NT2/D1 (cell line): ENCODE results near the gene CROCC2.

Source experiments
- DNase-seq: peaks from one replicate; pipeline ENCODE4 v3.0.0-alpha.2; 2011; ENCODE audit warnings: low read depth, low spot score
- H3K27me3 ChIP-seq: 2 replicates; pipeline ENCODE4 v1.6.0; 2011; ENCODE audit warnings: mild to moderate bottlenecking; ENCODE audit not compliant: insufficient read length, insufficient read depth
- H3K36me3 ChIP-seq: 2 replicates; pipeline ENCODE4 v1.6.1; 2011; ENCODE audit warnings: mild to moderate bottlenecking, low read length, mixed read lengths; ENCODE audit not compliant: insufficient read depth, insufficient read length
- H3K4me1 ChIP-seq: 2 replicates; pipeline ENCODE4 v1.5.1; 2011; ENCODE audit not compliant: insufficient read depth, insufficient read length
- H3K4me3 ChIP-seq: 2 replicates; pipeline ENCODE4 v1.5.1; 2011; ENCODE audit warnings: low read depth; ENCODE audit not compliant: insufficient read length
- H3K9ac ChIP-seq: 2 replicates; pipeline ENCODE4 v1.6.0; 2011; ENCODE audit warnings: low read depth; ENCODE audit not compliant: insufficient read length
- H3K9me3 ChIP-seq: 2 replicates; pipeline ENCODE4 v1.5.1; 2011; ENCODE audit warnings: mild to moderate bottlenecking, low read length; ENCODE audit not compliant: insufficient read depth
- SUZ12 ChIP-seq: IDR thresholded peaks from 2 replicates; pipeline ENCODE4 v1.6.1; 2011; ENCODE audit not compliant: insufficient read length, insufficient read depth; ENCODE audit errors: extremely low read depth
- YY1 ChIP-seq: IDR thresholded peaks from 2 replicates; pipeline ENCODE4 v1.6.1; 2011; ENCODE audit not compliant: insufficient read length, insufficient read depth
- ZNF274 ChIP-seq: IDR thresholded peaks from 2 replicates; pipeline ENCODE4 v1.6.1; 2011; ENCODE audit warnings: mild to moderate bottlenecking, low read depth, low read length

CROCC2 gene

DNA sequence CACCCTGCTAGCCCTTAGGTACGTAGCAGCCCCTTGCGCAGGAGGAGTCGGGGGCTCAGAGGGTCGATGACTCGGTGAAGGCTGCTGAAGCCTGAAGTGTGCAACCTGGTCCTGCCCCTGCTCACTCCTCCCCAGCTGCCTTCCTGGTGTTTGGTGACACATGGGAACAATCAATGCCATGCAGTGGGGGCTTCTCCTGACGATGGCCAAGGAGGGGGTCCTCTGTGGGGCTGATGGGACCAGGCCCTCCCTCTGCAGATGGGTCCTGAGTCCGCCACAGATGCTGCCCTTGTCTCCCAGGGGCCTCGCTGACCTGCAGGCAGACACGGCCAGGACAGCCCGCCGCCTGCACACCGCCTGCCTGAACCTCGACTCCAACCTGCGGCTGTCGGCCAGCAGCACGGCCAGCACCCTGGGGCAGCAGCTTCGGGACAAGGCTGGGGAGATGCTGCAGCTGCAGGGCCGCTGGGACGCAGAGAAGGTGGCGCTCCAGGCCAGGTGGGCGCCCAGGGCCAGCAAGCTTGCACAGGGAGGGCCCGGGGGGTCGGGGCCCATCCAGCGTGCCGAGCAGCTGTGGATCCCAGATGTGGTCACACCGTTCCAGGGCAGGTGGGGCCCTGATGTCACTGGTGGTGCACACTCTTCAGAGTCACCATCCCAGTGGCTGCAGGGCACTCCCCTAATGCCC, 24.6 kb downstream of the CROCC2 start:
- no peaks in the 10 kb centered on the region for H3K36me3 ChIP-seq
- no peaks in the 10 kb centered on the region for H3K27me3 ChIP-seq
- H3K9me3 ChIP-seq = no peaks in the 10 kb centered on the region
- TF ChIP-seq SUZ12 (no peak), ZNF274 (no peak), YY1 (no peak)
- H3K4me1 ChIP-seq = peaks cover 8% of the 10 kb centered on the region
- H3K4me3 ChIP-seq = no peak overlapping the region
- H3K9ac ChIP-seq = no peak overlapping the region
- no peak for DNase-seq

DNA sequence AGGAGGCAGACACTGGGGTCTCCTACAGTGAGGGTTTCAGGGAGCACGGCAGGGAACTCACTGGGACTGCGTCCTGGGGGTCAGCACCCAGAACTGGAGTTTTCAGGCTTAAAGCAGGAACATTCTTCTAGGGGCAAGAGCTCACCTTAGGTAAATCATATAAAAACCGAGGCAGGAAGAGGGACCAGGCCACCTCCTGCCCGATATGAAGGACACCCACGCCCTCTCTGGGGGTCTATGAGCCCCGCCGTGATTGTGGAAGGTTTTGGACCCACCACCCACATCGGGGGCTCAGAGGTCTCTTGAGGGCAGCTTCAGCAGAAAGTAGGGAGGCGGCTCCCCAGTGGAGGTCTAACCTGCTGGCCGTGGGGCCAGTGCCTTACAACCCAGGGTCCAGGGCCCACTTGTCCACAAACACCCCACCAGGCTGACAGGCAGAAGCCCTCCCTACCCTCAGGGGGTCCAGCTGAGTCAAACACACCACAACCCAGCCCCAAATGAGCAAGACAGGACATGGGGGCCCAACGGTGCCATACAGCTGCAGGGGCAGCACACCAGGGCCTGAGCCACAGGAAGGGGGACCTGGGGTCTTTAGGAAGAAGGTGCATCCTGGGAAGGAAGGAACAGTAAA, 25.3 kb downstream of the CROCC2 start:
- TF ChIP-seq ZNF274 = no peak
- Histone ChIP-seq H3K9me3 (no peaks in the 10 kb centered on the region), H3K36me3 (no peaks in the 10 kb centered on the region), H3K9ac (no peak overlapping the region), H3K4me3 (no peak overlapping the region), H3K27me3 (no peaks in the 10 kb centered on the region), H3K4me1 (peaks cover 8% of the 10 kb centered on the region)
- DNase-seq = no peak

DNA sequence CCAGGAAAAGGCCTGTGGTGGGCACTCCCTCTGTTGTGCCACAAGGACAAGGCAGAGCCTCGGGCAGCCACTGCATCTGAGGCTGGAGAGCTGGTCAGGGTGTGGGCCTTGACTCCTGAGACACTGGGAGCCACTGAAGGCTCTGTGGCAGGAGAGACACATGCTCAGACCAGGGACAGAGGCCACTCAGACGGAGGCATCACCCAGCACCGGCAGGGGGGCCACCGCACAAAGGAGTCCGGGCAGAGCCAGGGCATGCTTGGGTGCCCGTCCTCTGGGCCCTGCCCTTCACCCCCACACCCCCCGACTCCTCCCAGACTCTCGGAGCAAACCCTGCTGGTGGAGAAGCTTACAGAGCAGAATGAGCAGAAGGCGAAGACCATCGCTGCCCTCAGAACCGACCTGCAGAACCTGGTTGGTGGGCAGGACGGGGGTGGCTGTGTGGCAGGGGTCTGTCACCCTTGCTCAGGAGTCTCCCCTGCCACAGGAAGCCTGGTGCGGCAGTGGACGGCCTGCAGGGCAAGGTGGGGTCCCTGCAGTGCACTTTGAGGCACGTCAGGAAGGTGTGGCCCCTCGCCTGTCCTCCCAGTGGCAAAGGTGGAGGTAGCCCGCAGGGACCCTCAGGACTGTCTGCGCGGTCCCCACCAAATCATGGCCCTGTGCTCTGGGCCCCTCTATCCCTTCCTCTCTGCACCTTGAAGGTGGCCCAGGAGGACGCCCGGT, 26.0 kb downstream of the CROCC2 start:
- Histone ChIP-seq H3K9me3 (no peaks in the 10 kb centered on the region), H3K4me1 (peaks cover 8% of the 10 kb centered on the region), H3K27me3 (no peaks in the 10 kb centered on the region), H3K4me3 (no peak overlapping the region), H3K9ac (no peak overlapping the region), H3K36me3 (no peaks in the 10 kb centered on the region)
- TF ChIP-seq ZNF274 (no peak), YY1 (no peak), SUZ12 (no peak)
- no peak for DNase-seq

DNA sequence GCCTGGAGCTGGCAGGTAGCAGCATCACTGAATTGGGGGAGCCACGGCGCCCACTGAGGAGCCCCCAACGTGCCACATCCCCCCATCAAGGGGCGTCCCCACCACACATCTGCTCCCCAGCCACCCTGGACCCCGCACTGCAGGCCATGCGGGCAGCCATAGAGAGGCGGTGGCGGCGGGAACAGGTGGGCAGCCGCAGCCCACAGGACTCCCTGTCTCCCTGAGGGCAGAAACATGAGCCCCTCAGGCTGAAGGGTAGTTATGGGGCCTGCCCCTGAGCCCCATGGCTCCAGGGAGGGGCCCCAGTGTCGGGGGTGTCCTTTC, 26.6 kb downstream of the CROCC2 start:
- H3K4me3 ChIP-seq = no peak overlapping the region
- TF ChIP-seq SUZ12 (no peak), YY1 (no peak), ZNF274 (no peak)
- no peaks in the 10 kb centered on the region for H3K27me3 ChIP-seq
- no peak overlapping the region for H3K9ac ChIP-seq
- 0 out of 2 replicates have a peak, but pooled peaks cover 3% of the 10 kb centered on the region for H3K9me3 ChIP-seq
- no peaks in the 10 kb centered on the region for H3K36me3 ChIP-seq
- H3K4me1 ChIP-seq = peaks cover 8% of the 10 kb centered on the region
- DNase-seq = no peak

DNA sequence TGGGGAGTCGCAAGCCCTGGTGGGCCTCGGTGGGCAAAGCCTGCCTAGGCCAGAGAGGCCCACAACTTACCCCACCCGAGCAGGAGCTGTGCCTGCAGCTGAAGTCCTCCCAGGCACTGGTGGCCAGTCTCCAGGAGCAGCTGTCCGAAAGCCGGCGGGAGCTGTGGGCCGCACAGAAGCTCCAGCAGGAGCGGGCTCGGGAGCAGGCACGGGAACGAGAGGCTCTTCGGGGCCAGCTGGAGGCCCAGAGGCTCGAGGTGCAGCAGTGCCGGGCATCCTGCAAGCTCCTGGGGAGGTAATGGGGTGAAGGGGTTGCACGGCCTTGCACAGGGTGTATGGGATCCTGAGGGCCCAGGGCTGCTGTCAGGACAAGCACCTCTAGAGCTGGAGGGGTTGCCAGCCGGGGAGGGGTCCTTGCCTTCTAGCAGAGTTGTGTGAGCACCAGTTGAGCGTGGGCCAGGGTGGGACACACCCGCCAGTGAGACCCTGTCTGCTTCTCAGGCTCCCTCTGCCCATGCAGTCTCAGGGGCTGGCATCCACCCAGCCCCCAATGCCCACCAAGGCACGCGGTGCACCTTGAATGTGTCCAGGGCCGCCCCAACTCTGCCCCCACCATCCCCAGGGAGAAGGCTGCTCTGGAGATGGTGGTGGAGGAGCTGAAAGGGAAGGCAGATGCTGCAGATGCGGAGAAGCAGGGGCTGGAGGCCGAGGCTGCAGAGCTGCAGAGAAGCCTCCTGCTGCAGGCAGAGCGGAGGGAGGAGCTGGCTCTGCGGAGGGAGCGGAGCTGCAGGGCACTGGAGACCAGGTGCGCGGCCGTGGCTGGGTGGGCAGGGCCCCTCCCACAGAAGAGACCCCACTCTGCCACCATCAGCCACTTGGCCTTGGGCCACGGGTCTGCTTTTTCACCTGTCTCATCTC, 27.2 kb downstream of the CROCC2 start:
- H3K27me3 ChIP-seq = no peaks in the 10 kb centered on the region
- H3K9ac ChIP-seq = no peak overlapping the region
- TF ChIP-seq YY1 = no peak
- peaks cover 8% of the 10 kb centered on the region for H3K4me1 ChIP-seq
- H3K4me3 ChIP-seq = no peak overlapping the region
- 0 out of 2 replicates have a peak, but pooled peaks cover 9% of the 10 kb centered on the region for H3K9me3 ChIP-seq
- H3K36me3 ChIP-seq = no peaks in the 10 kb centered on the region
- DNase-seq = no peak

DNA sequence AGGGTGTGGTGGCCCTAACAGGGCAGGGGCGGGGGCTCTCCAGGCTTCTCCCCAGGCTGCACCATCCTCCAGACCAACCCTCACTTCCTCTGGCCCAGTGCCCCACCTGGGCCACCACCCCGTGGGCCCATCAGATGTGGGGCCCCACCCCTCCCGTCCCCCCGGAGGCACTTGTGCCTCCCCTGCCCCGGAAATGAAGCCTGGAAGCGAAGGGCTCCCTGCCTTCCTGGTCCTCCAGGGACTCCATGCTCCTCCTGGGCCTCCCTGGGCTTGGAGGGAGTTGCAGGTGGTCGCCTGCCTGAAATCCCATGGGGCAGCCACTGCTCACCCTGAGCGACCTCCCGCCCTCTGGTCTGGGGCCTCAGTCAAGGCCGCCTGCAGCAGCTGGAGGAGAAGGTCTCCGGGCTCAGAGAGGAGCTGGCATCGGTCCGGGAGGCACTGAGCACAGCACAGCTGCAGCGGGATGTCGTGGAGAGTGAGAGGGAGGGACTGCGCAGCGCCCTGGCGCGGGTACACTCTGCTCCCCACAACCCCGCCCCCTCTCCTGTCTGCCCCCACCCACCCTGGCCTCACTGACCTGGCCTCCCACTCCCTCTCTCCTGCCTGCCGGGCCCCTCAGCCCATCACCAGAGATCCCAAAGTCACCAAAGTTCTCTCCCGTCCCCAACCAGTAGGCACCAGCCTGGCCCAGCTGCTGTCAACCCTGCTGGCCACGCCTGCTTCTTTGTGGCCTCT, 28.0 kb downstream of the CROCC2 start:
- DNase-seq = no peak
- H3K36me3 ChIP-seq = no peaks in the 10 kb centered on the region
- TF ChIP-seq YY1 = no peak
- 0 out of 2 replicates have a peak, but pooled peaks cover 17% of the 10 kb centered on the region for H3K9me3 ChIP-seq
- H3K4me3 ChIP-seq = no peak overlapping the region
- H3K4me1 ChIP-seq = peaks cover 8% of the 10 kb centered on the region
- H3K9ac ChIP-seq = no peak overlapping the region
- H3K27me3 ChIP-seq = no peaks in the 10 kb centered on the region

DNA sequence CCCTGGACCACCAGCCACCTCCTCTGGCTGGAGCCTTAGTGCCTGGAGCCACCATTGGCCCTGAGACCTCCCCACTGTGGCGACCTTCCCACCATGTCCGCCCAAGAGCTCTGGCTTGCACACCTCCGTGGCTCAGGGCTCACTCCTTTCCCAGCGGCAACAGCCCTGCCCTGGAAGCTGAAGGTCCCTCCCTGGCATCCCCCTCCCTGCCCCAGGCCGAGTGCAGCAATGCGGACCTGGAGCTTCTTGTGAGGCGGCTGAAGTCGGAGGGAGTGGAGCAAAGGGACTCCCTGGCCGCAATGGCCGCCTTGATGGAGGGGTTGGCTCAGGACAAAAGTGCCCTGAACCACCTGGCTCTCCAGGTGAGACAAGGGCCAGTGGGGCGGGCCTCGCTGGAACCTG, 28.6 kb downstream of the CROCC2 start:
- Histone ChIP-seq H3K4me1 (peaks cover 5% of the 10 kb centered on the region), H3K4me3 (no peak overlapping the region), H3K9me3 (0 out of 2 replicates have a peak, but pooled peaks cover 17% of the 10 kb centered on the region), H3K27me3 (no peaks in the 10 kb centered on the region), H3K9ac (no peak overlapping the region), H3K36me3 (no peaks in the 10 kb centered on the region)
- TF ChIP-seq YY1 (no peak), SUZ12 (no peak), ZNF274 (no peak)
- no peak for DNase-seq
